ENCODE measurements around the gene COBL. TPM values are rescaled to one million over a fixed set of nuclear protein-coding genes. Genes with fewer than 3 reads are reported as not detected.

The COBL gene
- total RNA-seq, 1 experiment from 2014 or later = 63.6 TPM

DNA sequence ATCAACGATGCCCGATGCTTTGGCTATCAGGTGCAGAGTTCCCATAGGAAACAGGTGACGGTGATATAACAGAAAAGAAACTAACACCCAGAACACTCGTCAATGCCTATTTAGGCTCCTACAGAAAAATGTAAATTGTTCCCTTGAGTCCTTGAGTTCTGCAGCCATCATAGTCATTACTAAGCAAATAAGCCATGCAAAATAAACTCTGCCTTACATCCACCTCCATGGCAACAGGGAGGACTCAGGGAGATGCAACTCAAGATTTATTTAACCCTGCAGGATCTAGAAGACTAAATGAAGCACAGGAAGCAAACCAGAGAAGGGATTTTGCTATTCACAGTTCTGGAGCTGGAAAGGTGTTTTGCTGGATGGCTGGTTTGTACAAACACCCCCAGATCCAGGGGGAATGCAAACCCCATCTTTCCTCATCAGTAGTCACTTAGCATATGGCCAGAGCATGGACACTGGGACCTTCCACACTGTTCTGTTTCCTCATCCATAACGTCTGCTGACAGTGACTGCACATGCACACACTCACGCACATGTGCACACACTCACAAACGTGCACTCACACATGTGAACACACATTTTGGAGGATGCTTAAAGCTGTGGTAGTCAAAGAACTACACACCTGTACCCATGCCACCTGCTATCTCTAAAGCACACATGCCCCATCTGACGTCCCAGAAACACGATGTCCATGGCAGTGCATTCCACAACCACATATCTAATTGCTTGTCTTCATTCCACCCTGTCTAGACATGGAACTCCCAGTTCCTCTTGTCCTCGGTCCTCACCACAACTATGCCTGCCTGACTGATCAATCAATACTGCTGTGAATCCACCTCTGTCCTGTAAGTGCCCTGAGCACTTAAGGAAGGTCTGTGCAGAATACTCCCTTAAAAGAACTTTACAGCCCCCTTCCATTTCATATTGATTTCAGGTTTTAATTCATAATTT lies 178.2 kb downstream of the COBL start:
- Mint-ChIP-seq H3K27ac (ENCODE audit: unreplicated experiment) (no peak overlapping the region), H3K4me1 (ENCODE audit: low read depth, unreplicated experiment) (no peaks in the 10 kb centered on the region), H3K9me3 (ENCODE audit: unreplicated experiment) (no peaks in the 10 kb centered on the region), H3K27me3 (ENCODE audit: insufficient read depth, unreplicated experiment) (no peaks in the 10 kb centered on the region), H3K36me3 (ENCODE audit: insufficient read depth, unreplicated experiment) (peaks cover 43% of the 10 kb centered on the region), H3K4me3 (ENCODE audit: unreplicated experiment) (no peak overlapping the region)
- Histone ChIP-seq H3K36me3 (ENCODE audit: control insufficient read depth, insufficient read depth, low read length) (peaks cover 6% of the 10 kb centered on the region), H3K4me1 (no peaks in the 10 kb centered on the region), H3K9me3 (no peaks in the 10 kb centered on the region), H3K27me3 (replicated peaks; ENCODE audit: control insufficient read depth, insufficient read depth, low read length) (no peaks in the 10 kb centered on the region), H3K4me3 (ENCODE audit: low read depth, low read length) (no peak overlapping the region)
- ChIA-PET CTCF (no interaction called here), POLR2A (no interaction called here)
- DNase-seq = no peak
- TF ChIP-seq CTCF (IDR thresholded peaks at IDR 0.05; ENCODE audit: insufficient read depth in 1 of 2, low read depth in 1 of 2, low read length in 1 of 2, severe bottlenecking in 1 of 2, unreplicated experiment in 1 of 2) = no peak
- intact Hi-C loops (cut with micrococcal nuclease; ENCODE audit: unreplicated experiment) = no loop called here
- BruUV-seq (replicated peaks) = no TSS peak

DNA sequence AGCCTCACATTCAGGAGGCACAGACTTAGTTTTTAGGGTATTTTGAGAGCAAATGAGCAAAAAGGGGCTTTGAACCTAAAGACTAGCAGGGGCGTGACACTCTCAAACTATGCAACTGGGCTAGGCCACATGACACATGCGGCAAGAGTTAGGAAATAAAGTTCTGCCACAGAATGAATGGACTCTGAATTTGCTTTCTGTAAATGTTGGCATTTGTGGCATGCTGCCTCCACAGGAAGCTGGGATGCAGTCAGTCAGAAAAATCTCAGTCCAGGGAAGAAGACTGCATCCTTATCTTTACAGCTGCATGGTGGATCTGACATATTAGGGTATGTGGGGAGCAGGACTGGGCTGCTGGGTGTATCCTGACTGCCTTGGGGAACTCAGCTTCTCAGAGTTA lies 181.0 kb downstream of the COBL start:
- H3K36me3 Mint-ChIP-seq (ENCODE audit: insufficient read depth, unreplicated experiment) = peaks cover 45% of the 10 kb centered on the region
- Histone ChIP-seq H3K4me3 (ENCODE audit: low read depth, low read length) (no peak overlapping the region), H3K4me1 (no peaks in the 10 kb centered on the region), H3K9me3 (no peaks in the 10 kb centered on the region), H3K27me3 (replicated peaks; ENCODE audit: control insufficient read depth, insufficient read depth, low read length) (no peaks in the 10 kb centered on the region), H3K36me3 (ENCODE audit: control insufficient read depth, insufficient read depth, low read length) (peaks cover 8% of the 10 kb centered on the region)
- no peak overlapping the region for H3K27ac Mint-ChIP-seq (ENCODE audit: unreplicated experiment)
- H3K4me3 Mint-ChIP-seq (ENCODE audit: unreplicated experiment) = no peak overlapping the region
- no peaks in the 10 kb centered on the region for H3K9me3 Mint-ChIP-seq (ENCODE audit: unreplicated experiment)
- no peaks in the 10 kb centered on the region for H3K4me1 Mint-ChIP-seq (ENCODE audit: low read depth, unreplicated experiment)
- H3K27me3 Mint-ChIP-seq (ENCODE audit: insufficient read depth, unreplicated experiment) = no peaks in the 10 kb centered on the region
- DNase-seq = no peak
- POLR2A ChIA-PET = no interaction called here
- TF ChIP-seq CTCF (IDR thresholded peaks at IDR 0.05; ENCODE audit: insufficient read depth in 1 of 2, low read depth in 1 of 2, low read length in 1 of 2, severe bottlenecking in 1 of 2, unreplicated experiment in 1 of 2) = no peak
- BruUV-seq (replicated peaks) = no TSS peak
- intact Hi-C loops (cut with micrococcal nuclease; ENCODE audit: unreplicated experiment) = no loop called here
- CTCF ChIA-PET = interaction anchor here (0.7 kb wide), 1 partner anchor 27 kb away, joined by 6 read pairs; no protein-coding TSS in a partner anchor

DNA sequence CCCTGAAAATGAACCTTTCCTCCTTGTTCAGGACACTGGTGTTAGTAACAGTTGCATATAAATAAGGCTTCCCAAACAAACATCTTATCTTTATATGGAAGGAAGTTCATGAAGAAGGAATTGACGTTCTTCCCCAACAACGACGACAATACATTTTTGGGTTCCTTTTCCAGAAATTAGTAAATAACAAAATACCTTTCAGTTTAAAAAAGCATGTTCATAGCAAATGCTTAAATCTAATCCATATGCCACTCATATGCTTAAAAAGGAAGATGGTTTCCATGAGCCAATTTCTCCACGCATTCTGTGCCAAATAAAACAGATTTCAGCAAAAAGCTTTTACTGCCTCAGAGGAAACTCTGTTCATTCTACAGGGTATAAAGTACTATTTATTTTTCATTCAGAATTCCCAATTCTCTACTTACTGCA lies 182.6 kb downstream of the COBL start:
- DNase-seq = no peak
- Histone ChIP-seq H3K4me3 (ENCODE audit: low read depth, low read length) (no peak overlapping the region), H3K9me3 (no peaks in the 10 kb centered on the region), H3K27me3 (replicated peaks; ENCODE audit: control insufficient read depth, insufficient read depth, low read length) (no peaks in the 10 kb centered on the region), H3K36me3 (ENCODE audit: control insufficient read depth, insufficient read depth, low read length) (peaks cover 8% of the 10 kb centered on the region), H3K4me1 (no peaks in the 10 kb centered on the region)
- no TSS peak for BruUV-seq (replicated peaks)
- POLR2A ChIA-PET = no interaction called here
- no peaks in the 10 kb centered on the region for H3K4me1 Mint-ChIP-seq (ENCODE audit: low read depth, unreplicated experiment)
- H3K4me3 Mint-ChIP-seq (ENCODE audit: unreplicated experiment) = no peak overlapping the region
- intact Hi-C loops (cut with micrococcal nuclease; ENCODE audit: unreplicated experiment) = no loop called here
- no peaks in the 10 kb centered on the region for H3K27me3 Mint-ChIP-seq (ENCODE audit: insufficient read depth, unreplicated experiment)
- no peak for TF ChIP-seq CTCF (IDR thresholded peaks at IDR 0.05; ENCODE audit: insufficient read depth in 1 of 2, low read depth in 1 of 2, low read length in 1 of 2, severe bottlenecking in 1 of 2, unreplicated experiment in 1 of 2)
- H3K9me3 Mint-ChIP-seq (ENCODE audit: unreplicated experiment) = no peaks in the 10 kb centered on the region
- CTCF ChIA-PET = no interaction called here
- H3K27ac Mint-ChIP-seq (ENCODE audit: unreplicated experiment) = no peak overlapping the region
- H3K36me3 Mint-ChIP-seq (ENCODE audit: insufficient read depth, unreplicated experiment) = peaks cover 38% of the 10 kb centered on the region

Data from Caco-2 (cell line).